WTC11 (cell line): Measurements from ENCODE around the gene TNS3.

Source experiments
- FOXK1 ChIP-seq: sonication (generic); formaldehyde crosslinking; IDR thresholded peaks from 2 replicates; pipeline ENCODE4 v1.8.0; 2022; ENCODE audit warnings: mild to moderate bottlenecking, moderate library complexity, missing genetic modification reagents
- KAT7 ChIP-seq: sonication (generic); formaldehyde crosslinking; IDR thresholded peaks from 2 replicates; pipeline ENCODE4 v1.8.1; 2023; ENCODE audit warnings: missing genetic modification reagents, mild to moderate bottlenecking, borderline replicate concordance
- MYBL2 ChIP-seq: sonication (generic); formaldehyde crosslinking; IDR thresholded peaks from 2 replicates; pipeline ENCODE4 v1.8.1; 2023; ENCODE audit warnings: mild to moderate bottlenecking, moderate library complexity, missing genetic modification reagents
- TEAD4 ChIP-seq: sonication (generic); formaldehyde crosslinking; IDR thresholded peaks from 2 replicates; pipeline ENCODE4 v1.8.0; 2022; ENCODE audit warnings: mild to moderate bottlenecking, missing genetic modification reagents
- ZNF232 ChIP-seq: sonication (generic); formaldehyde crosslinking; IDR thresholded peaks from 2 replicates; pipeline ENCODE4 v1.8.0; 2022; ENCODE audit warnings: mild to moderate bottlenecking, missing genetic modification reagents
- TF ChIP-seq, protein P1 (sequence below): fragments of 200-600 bp; IDR thresholded peaks from 2 replicates; pipeline ENCODE4 v1.8.0; 2022; ENCODE audit warnings: antibody characterized with exemption
- TF ChIP-seq, protein P2 (sequence below): sonication (generic); formaldehyde crosslinking; IDR thresholded peaks from 2 replicates; pipeline ENCODE4 v1.8.0; 2022; ENCODE audit warnings: mild to moderate bottlenecking, missing genetic modification reagents
- TF ChIP-seq, protein P3 (sequence below): sonication (generic); formaldehyde crosslinking; IDR thresholded peaks from 2 replicates; pipeline ENCODE4 v1.8.0; 2022; ENCODE audit warnings: mild to moderate bottlenecking, missing genetic modification reagents
- TF ChIP-seq, protein P4 (sequence below): sonication (generic); formaldehyde crosslinking; conservative IDR thresholded peaks from 2 replicates; pipeline ENCODE4 v1.8.1; 2022; ENCODE audit warnings: mild to moderate bottlenecking, missing genetic modification reagents
- TF ChIP-seq, protein P5 (sequence below): sonication (generic); formaldehyde crosslinking; IDR thresholded peaks from 2 replicates; pipeline ENCODE4 v1.8.1; 2023; ENCODE audit warnings: mild to moderate bottlenecking, missing genetic modification reagents, moderate library complexity

DNA sequence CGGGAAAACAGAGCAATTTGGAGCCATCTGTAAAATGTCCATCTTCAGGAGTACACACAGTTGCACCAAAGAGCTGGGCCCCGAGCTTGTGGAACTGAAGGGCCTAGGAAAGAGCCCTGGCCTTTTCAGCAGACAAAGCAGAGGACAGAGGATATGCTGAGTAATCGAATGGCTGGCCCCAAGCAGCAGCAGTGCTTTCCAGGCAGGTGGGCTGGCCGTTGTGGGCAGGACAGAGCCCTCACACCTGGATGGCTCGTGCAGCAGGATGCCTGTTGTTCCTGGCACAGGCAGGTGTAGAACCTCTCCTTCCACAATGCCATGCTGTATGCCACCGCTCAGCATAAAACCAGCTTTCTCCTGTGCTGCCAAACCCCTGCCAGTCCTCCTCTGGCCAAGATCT, 32.5 kb upstream of the TNS3 start:
- TF ChIP-seq TEAD4 (CRISPR knock-in tag) (no peak), MYBL2 (CRISPR knock-in tag) (no peak), FOXK1 (CRISPR knock-in tag) (no peak), KAT7 (CRISPR knock-in tag) (no peak), ZNF232 (CRISPR knock-in tag) (no peak)
- TF ChIP-seq, protein P1, sequence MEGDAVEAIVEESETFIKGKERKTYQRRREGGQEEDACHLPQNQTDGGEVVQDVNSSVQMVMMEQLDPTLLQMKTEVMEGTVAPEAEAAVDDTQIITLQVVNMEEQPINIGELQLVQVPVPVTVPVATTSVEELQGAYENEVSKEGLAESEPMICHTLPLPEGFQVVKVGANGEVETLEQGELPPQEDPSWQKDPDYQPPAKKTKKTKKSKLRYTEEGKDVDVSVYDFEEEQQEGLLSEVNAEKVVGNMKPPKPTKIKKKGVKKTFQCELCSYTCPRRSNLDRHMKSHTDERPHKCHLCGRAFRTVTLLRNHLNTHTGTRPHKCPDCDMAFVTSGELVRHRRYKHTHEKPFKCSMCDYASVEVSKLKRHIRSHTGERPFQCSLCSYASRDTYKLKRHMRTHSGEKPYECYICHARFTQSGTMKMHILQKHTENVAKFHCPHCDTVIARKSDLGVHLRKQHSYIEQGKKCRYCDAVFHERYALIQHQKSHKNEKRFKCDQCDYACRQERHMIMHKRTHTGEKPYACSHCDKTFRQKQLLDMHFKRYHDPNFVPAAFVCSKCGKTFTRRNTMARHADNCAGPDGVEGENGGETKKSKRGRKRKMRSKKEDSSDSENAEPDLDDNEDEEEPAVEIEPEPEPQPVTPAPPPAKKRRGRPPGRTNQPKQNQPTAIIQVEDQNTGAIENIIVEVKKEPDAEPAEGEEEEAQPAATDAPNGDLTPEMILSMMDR = no peak
- TF ChIP-seq, protein P2, sequence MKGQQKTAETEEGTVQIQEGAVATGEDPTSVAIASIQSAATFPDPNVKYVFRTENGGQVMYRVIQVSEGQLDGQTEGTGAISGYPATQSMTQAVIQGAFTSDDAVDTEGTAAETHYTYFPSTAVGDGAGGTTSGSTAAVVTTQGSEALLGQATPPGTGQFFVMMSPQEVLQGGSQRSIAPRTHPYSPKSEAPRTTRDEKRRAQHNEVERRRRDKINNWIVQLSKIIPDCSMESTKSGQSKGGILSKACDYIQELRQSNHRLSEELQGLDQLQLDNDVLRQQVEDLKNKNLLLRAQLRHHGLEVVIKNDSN (CRISPR knock-in tag) = no peak
- TF ChIP-seq, protein P3, sequence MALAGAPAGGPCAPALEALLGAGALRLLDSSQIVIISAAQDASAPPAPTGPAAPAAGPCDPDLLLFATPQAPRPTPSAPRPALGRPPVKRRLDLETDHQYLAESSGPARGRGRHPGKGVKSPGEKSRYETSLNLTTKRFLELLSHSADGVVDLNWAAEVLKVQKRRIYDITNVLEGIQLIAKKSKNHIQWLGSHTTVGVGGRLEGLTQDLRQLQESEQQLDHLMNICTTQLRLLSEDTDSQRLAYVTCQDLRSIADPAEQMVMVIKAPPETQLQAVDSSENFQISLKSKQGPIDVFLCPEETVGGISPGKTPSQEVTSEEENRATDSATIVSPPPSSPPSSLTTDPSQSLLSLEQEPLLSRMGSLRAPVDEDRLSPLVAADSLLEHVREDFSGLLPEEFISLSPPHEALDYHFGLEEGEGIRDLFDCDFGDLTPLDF (CRISPR knock-in tag) = no peak
- TF ChIP-seq, protein P4, sequence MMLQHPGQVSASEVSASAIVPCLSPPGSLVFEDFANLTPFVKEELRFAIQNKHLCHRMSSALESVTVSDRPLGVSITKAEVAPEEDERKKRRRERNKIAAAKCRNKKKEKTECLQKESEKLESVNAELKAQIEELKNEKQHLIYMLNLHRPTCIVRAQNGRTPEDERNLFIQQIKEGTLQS (CRISPR knock-in tag) = no peak
- TF ChIP-seq, protein P5, sequence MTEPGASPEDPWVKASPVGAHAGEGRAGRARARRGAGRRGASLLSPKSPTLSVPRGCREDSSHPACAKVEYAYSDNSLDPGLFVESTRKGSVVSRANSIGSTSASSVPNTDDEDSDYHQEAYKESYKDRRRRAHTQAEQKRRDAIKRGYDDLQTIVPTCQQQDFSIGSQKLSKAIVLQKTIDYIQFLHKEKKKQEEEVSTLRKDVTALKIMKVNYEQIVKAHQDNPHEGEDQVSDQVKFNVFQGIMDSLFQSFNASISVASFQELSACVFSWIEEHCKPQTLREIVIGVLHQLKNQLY = no peak
